Mesothelial cell of epicardium (in vitro differentiated cells): ENCODE data around the gene KLHL3. TPM values are rescaled to one million over a fixed set of nuclear protein-coding genes. Genes with fewer than 3 reads are reported as not detected.

Experiments used
- DNase-seq, 2 experiments: peaks; one replicate each; pipeline ENCODE4 v3.0.0; 2021; ENCODE audit warnings: low spot score in 2 of 2; ENCODE audit not compliant: unreplicated experiment in 2 of 2
- H3K27ac Mint-ChIP-seq: 2 replicates; pipeline ENCODE4 v1.8.0; 2021; ENCODE audit warnings: mixed read lengths
- H3K27me3 Mint-ChIP-seq: 2 replicates; pipeline ENCODE4 v1.8.0; 2021; ENCODE audit warnings: low read depth, mixed read lengths
- H3K36me3 Mint-ChIP-seq: 2 replicates; pipeline ENCODE4 v1.8.0; 2021; ENCODE audit warnings: mixed read lengths
- H3K4me1 Mint-ChIP-seq: 2 replicates; pipeline ENCODE4 v1.8.0; 2021; ENCODE audit warnings: mixed read lengths
- H3K4me3 Mint-ChIP-seq: 2 replicates; pipeline ENCODE4 v1.8.0; 2021; ENCODE audit warnings: mild to moderate bottlenecking, moderate library complexity, mixed read lengths
- H3K9me3 Mint-ChIP-seq: 2 replicates; pipeline ENCODE4 v1.8.0; 2021; ENCODE audit warnings: mixed read lengths
- CTCF ChIP-seq: fragments of 200-600 bp; sonication (generic); IDR thresholded peaks from one replicate; pipeline ENCODE4 v1.5.0; 2021; ENCODE audit warnings: antibody characterized with exemption; ENCODE audit not compliant: unreplicated experiment
- total RNA-seq: library from RNA; stranded (reverse); gene quantifications from 3 replicates; pipeline ENCODE4 v1.2.1, GENCODE V29; 2021

The KLHL3 gene
- total RNA-seq, 1 donor from 2014 or later, result 13.1 TPM

GRCh38 chr5:137622850-137623249 lies 113.0 kb downstream of the KLHL3 start:
- H3K36me3 Mint-ChIP-seq, result no peaks in the 10 kb centered on the region
- no peak for TF ChIP-seq CTCF
- DNase-seq, result no peak
- no peak overlapping the region for H3K4me3 Mint-ChIP-seq
- H3K4me1 Mint-ChIP-seq, result no peaks in the 10 kb centered on the region
- no peaks in the 10 kb centered on the region for H3K9me3 Mint-ChIP-seq
- H3K27me3 Mint-ChIP-seq, result no peaks in the 10 kb centered on the region
- H3K27ac Mint-ChIP-seq, result no peak overlapping the region

DNA sequence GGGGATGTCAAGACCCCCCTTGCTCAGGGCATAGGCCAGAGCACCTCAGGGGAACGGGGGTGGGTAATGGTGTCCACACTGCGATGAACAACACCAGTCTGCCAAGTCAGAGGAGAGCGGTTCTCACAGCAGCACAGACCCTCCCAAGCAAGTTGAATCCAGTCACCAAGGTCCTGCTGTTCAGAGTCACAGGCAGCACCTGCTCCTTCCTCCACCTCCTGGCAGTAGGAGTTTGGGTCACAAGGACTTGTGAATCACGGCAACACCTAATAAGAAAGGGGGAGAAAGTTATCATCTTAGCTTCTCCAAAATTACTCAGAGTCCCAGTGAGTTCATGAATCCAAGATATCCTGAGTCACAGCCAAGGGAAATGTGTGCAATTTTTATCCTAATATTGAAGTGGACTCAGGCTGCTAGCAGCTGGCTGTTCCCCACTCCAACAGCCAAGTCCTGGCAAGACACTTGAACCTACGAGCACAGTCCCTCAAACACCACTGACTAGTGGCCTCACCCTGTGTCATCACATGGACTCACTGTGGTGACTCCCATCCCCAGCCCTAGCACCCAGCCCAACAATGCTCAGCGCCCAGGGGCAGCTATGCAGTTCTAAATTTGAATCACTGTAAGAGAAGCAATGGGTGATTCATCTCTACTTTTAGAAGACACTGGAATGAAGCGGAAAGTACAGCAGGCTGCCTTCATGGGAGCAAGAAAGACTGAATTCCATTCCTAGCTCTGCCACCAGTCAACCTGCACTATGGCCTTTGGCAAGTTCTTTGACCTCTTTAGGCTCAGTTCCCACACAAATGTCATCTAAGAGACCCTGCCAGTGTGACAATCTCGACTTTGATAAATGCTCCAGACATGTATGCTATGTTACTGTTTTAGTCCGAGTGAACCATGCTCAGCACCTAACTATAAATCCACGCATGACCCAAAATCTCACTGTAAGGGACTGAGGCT lies 113.7 kb downstream of the KLHL3 start:
- no peak overlapping the region for H3K4me3 Mint-ChIP-seq
- DNase-seq, result no peak

DNA sequence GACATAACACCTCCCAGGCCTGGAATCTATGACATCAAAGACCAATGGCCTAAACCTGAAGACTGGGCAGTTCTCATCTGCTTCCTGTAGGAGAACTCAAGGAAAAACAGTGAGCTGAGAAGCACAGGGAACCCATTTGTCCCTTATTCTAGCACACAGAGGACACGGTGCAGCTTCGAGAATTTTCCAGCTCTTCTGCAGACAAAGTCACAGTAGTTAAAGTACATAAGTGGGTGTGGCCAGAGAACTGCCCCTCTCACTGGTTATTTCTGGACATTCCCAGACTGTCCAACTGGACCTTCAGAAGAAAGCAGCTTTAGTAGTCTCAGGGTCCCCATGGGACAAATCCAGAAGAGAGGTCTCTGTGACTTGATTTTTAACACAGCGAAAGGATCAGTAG lies 114.6 kb downstream of the KLHL3 start:
- no peaks in the 10 kb centered on the region for H3K4me1 Mint-ChIP-seq
- no peak for DNase-seq
- no peak overlapping the region for H3K27ac Mint-ChIP-seq
- TF ChIP-seq CTCF, result no peak
- H3K9me3 Mint-ChIP-seq, result no peaks in the 10 kb centered on the region
- no peaks in the 10 kb centered on the region for H3K27me3 Mint-ChIP-seq
- H3K4me3 Mint-ChIP-seq, result no peak overlapping the region
- no peaks in the 10 kb centered on the region for H3K36me3 Mint-ChIP-seq

More for the DNA sequence above, 113.7 kb downstream of the KLHL3 start:
- no peak for TF ChIP-seq CTCF
- Mint-ChIP-seq H3K27me3 (no peaks in the 10 kb centered on the region), H3K4me1 (no peaks in the 10 kb centered on the region), H3K9me3 (no peaks in the 10 kb centered on the region), H3K36me3 (no peaks in the 10 kb centered on the region), H3K27ac (no peak overlapping the region)

- no peak for TF ChIP-seq CTCF
- Mint-ChIP-seq H3K4me1 (no peaks in the 10 kb centered on the region), H3K36me3 (no peaks in the 10 kb centered on the region), H3K27me3 (no peaks in the 10 kb centered on the region), H3K9me3 (no peaks in the 10 kb centered on the region), H3K27ac (no peak overlapping the region), H3K4me3 (no peak overlapping the region)
- no peak for DNase-seq
Measured at GRCh38 chr5:137619191-137619870, 116.6 kb downstream of the KLHL3 start.

DNA sequence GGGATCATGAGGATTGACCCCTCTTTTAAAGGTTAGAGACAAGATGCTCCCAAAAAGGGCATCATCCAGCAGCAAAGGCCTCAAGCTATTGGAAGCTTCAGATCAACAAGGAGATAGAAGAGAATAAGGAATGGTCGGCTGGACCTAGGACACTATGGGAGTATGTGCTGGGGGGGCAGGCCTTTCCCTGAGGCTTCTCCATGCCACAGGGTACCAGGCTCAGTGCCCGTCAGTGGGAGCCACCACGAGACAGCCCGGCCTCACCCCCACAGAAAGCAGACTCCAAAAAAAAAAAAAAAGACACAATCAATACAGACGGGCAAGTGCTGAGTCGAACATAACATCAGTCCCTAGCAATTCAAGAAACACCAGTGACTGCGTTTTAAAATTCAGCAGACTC lies 117.4 kb downstream of the KLHL3 start:
- no peaks in the 10 kb centered on the region for H3K27me3 Mint-ChIP-seq
- no peak overlapping the region for H3K27ac Mint-ChIP-seq
- H3K36me3 Mint-ChIP-seq, result no peaks in the 10 kb centered on the region
- no peak for DNase-seq
- H3K4me1 Mint-ChIP-seq, result no peaks in the 10 kb centered on the region
- no peaks in the 10 kb centered on the region for H3K9me3 Mint-ChIP-seq
- no peak for TF ChIP-seq CTCF
- no peak overlapping the region for H3K4me3 Mint-ChIP-seq
